Astrocyte of the spinal cord (primary cell): ENCODE results near the gene NPPC.
"Not testable (repeated sequence)": the region's sequence is repeated elsewhere in the genome, so short reads cannot be mapped to it uniquely, and the experiment has no call there.

ENCODE experiments used
- DNase-seq: peaks from one replicate; pipeline ENCODE4 v3.0.0; 2011; ENCODE audit warnings: low read depth, low spot score
- H3K4me3 ChIP-seq: 2 replicates; pipeline ENCODE4 v1.5.1; 2011; ENCODE audit warnings: low read depth, mild to moderate bottlenecking, low read length, moderate library complexity
- CTCF ChIP-seq: IDR thresholded peaks from 2 replicates; pipeline ENCODE4 v1.5.1; 2012; ENCODE audit warnings: low read depth, mild to moderate bottlenecking, low read length, inconsistent platforms
- in situ Hi-C: cut with HindIII; loops from 2 replicates; pipeline ENCODE4 v1.10.0; 2017; ENCODE audit warnings: low sequenced_read_pairs

The NPPC gene

GRCh38 chr2:231947694-231948093 lies 21.5 kb upstream of the NPPC start:
- DNase-seq = no peak
- no peak for TF ChIP-seq CTCF
- H3K4me3 ChIP-seq = no peak overlapping the region
- in situ Hi-C loops = no loop called here

- H3K4me3 ChIP-seq, DNase-seq, in situ Hi-C loops: not testable (repeated sequence)
Observed at GRCh38 chr2:231947112-231947511, 20.9 kb upstream of the NPPC start.

GRCh38 chr2:231946241-231946814 lies 20.1 kb upstream of the NPPC start:
- no peak for DNase-seq
- in situ Hi-C loops = no loop called here
- no peak overlapping the region for H3K4me3 ChIP-seq
- no peak for TF ChIP-seq CTCF

GRCh38 chr2:231942180-231942579 lies 16.0 kb upstream of the NPPC start:
- no peak for TF ChIP-seq CTCF
- no peak for DNase-seq
- in situ Hi-C loops = no loop called here
- no peak overlapping the region for H3K4me3 ChIP-seq

GRCh38 chr2:231941673-231942072 lies 15.5 kb upstream of the NPPC start:
- in situ Hi-C loops = no loop called here
- no peak for TF ChIP-seq CTCF
- no peak overlapping the region for H3K4me3 ChIP-seq

GRCh38 chr2:231940795-231941194 lies 14.6 kb upstream of the NPPC start:
- H3K4me3 ChIP-seq = no peak overlapping the region

More at GRCh38 chr2:231941673-231942072, 15.5 kb upstream of the NPPC start:
- no peak for DNase-seq

GRCh38 chr2:231939022-231939421 lies 12.8 kb upstream of the NPPC start:
- no peak for DNase-seq
- in situ Hi-C loops = no loop called here
- no peak overlapping the region for H3K4me3 ChIP-seq
- TF ChIP-seq CTCF = no peak

More at GRCh38 chr2:231940795-231941194, 14.6 kb upstream of the NPPC start:
- TF ChIP-seq CTCF = no peak
- in situ Hi-C loops = no loop called here
- no peak for DNase-seq
